Mammary epithelial cell (primary cell): ENCODE data around the gene ARHGAP20.

ENCODE experiments used
- EZH2 ChIP-seq: IDR thresholded peaks from 2 replicates; pipeline ENCODE4 v1.6.1; 2012; ENCODE audit warnings: low read length, inconsistent platforms, borderline replicate concordance
- TF ChIP-seq, protein P1 (sequence below), 2 donors: IDR thresholded peaks in 1 of 2; conservative IDR thresholded peaks in 1 of 2; 2 replicates each; pipeline ENCODE4 v1.5.1; 2011 to 2012; ENCODE audit warnings: inconsistent platforms in 2 of 2, low read length in 2 of 2, mild to moderate bottlenecking in 2 of 2, control low read depth in 1 of 2, low read depth in 1 of 2; ENCODE audit not compliant: insufficient read depth in 1 of 2; ENCODE audit errors: extremely low read depth in 1 of 2

DNA sequence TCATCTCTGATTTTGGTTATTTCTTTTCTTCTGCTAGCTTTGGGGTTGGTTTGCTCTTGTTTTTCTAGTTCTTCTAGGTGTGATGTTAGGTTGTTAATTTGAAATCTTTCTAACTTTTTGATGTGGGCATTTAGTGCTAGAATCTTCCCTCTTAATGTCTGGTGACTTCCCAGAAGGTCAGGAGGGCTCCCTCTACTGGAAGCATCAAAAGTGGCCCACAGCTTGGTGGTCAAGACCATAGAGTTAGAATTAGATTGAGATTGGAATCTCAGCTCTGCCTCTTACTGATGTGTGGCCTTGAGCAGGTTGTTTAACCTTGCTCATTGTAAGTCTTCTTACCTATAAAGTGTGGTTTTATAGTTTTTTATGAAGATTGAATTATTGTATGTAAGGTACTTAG, 183.2 kb downstream of the ARHGAP20 start:
- TF ChIP-seq, protein P1, sequence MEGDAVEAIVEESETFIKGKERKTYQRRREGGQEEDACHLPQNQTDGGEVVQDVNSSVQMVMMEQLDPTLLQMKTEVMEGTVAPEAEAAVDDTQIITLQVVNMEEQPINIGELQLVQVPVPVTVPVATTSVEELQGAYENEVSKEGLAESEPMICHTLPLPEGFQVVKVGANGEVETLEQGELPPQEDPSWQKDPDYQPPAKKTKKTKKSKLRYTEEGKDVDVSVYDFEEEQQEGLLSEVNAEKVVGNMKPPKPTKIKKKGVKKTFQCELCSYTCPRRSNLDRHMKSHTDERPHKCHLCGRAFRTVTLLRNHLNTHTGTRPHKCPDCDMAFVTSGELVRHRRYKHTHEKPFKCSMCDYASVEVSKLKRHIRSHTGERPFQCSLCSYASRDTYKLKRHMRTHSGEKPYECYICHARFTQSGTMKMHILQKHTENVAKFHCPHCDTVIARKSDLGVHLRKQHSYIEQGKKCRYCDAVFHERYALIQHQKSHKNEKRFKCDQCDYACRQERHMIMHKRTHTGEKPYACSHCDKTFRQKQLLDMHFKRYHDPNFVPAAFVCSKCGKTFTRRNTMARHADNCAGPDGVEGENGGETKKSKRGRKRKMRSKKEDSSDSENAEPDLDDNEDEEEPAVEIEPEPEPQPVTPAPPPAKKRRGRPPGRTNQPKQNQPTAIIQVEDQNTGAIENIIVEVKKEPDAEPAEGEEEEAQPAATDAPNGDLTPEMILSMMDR (conservative IDR thresholded peaks at IDR 0.05 in 1 of 2, IDR thresholded peaks at IDR 0.05 in 1 of 2; ENCODE audit: extremely low read depth in 1 of 2, insufficient read depth in 1 of 2, low read depth in 1 of 2, low read length in 2 of 2), result peak; percentile 49 to 54
- no peak for TF ChIP-seq EZH2
